AG10803 (cell line): ENCODE data around the gene EIF6.
A peak's percentile ranks its signal among the peaks of the same experiment; 100 is the strongest.

Experiments used
- DNase-seq: peaks from one replicate; pipeline ENCODE4 v3.0.0; 2010; ENCODE audit warnings: low read depth
- H3K4me3 ChIP-seq: 2 replicates; pipeline ENCODE4 v1.5.1; 2011; ENCODE audit warnings: mild to moderate bottlenecking, low read length, control low read depth
- CTCF ChIP-seq: conservative IDR thresholded peaks from 2 replicates; pipeline ENCODE4 v1.5.1; 2011; ENCODE audit warnings: mild to moderate bottlenecking, low read length, control low read depth, inconsistent platforms

EIF6 gene

DNA sequence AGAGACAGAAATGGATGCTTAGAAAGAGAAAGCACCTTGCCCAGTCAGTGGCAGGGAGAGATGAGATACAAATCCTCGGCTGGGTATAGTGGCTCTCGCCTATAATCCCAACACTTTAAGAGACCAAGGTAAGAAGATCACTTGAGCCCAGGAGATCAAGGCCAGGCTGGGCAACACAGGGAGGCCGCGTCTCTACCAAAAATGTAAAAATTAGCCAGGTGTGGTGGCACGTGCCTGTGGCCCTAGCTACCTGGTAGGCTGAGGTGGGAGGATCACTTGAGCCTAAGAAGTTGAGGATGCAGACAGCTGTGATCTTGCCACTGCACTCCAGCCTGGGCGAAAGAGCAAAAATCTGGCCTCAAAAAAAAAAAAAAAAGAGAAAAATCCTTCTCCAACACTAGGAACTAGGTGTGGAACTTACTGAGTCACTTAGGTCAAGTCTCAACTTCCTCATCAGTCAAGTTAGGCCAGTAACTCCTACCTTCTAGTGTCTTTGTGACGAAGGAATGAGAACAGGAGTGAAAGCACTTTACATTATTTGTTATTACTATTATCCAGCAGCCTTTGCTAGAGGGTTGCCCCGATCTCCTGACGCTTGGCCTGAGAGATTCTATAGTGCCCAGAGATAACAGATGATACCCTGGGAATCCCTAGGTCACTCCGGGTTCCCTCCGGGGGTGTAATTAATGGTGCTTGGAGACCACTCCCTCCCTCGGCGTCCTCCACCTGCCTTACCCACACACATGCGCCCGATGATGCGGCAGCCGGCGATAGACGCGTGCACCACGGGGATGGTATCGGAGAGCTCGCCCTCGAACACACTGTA lies 918 bp downstream of the EIF6 start:
- TF ChIP-seq CTCF = no peak
- peak overlapping the region; percentile 87 for H3K4me3 ChIP-seq
- DNase-seq = no peak

- no peak for TF ChIP-seq CTCF
Measured at GRCh38 chr20:35281506-35282101, 3.0 kb downstream of the EIF6 start.

DNA sequence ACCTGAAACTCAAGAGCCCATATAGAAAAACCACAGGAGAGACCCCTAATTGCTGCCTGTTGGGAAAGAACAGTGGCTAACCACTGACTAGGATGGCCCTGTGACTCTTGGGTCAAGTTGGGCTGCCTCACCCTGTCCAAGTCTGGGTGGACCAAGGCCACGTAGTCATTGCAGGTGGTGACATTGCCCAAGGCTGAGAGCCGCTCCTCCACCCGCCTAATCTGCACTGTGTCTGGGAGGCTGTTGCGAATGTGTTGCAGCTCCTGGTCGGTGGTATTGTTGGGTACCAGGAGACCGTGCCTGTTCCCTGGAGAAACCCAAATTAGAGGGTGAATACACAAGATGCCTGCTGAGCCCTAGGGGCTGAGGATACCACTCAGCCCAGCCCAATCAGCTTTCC lies 4.0 kb downstream of the EIF6 start:
- no peak for DNase-seq
- TF ChIP-seq CTCF = no peak
- no peak overlapping the region for H3K4me3 ChIP-seq

More at GRCh38 chr20:35281506-35282101, 3.0 kb downstream of the EIF6 start:
- H3K4me3 ChIP-seq = no peak overlapping the region
- DNase-seq = no peak

DNA sequence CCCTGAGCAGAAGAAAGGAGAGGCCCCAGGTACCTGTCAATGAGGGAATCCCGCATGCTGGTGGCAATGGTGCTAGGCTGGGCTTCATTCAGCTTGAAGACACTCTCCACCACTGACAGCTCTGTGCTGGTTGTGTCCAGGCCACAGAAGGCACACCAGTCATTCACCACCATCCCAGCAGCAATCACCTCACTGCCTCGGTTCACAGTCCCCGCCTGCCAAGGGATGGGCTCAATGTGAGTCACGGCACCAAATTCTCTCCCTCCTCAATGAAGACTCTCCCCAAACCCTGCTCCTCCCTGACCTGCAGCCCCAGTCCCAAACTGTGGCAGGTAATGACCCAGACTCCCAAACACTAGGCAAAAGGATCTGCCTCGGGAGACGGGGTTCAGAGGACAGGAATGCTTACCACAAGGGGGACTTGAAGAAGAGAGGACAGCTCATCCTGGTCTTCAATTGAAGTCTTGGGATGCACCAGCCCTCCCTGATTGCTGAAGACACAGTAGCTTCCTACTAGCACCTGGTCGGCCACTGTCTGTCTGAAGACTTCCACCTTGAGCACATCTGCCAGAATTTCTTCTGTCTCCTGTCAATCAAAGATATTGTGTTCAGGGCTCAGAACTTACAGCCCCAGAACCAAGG lies 4.9 kb downstream of the EIF6 start:
- DNase-seq = no peak

GRCh38 chr20:35279040-35279439 lies 5.5 kb downstream of the EIF6 start:
- no peak for DNase-seq
- no peak for TF ChIP-seq CTCF
- no peak overlapping the region for H3K4me3 ChIP-seq

More for the DNA sequence above, 4.9 kb downstream of the EIF6 start:
- H3K4me3 ChIP-seq = no peak overlapping the region
- no peak for TF ChIP-seq CTCF

DNA sequence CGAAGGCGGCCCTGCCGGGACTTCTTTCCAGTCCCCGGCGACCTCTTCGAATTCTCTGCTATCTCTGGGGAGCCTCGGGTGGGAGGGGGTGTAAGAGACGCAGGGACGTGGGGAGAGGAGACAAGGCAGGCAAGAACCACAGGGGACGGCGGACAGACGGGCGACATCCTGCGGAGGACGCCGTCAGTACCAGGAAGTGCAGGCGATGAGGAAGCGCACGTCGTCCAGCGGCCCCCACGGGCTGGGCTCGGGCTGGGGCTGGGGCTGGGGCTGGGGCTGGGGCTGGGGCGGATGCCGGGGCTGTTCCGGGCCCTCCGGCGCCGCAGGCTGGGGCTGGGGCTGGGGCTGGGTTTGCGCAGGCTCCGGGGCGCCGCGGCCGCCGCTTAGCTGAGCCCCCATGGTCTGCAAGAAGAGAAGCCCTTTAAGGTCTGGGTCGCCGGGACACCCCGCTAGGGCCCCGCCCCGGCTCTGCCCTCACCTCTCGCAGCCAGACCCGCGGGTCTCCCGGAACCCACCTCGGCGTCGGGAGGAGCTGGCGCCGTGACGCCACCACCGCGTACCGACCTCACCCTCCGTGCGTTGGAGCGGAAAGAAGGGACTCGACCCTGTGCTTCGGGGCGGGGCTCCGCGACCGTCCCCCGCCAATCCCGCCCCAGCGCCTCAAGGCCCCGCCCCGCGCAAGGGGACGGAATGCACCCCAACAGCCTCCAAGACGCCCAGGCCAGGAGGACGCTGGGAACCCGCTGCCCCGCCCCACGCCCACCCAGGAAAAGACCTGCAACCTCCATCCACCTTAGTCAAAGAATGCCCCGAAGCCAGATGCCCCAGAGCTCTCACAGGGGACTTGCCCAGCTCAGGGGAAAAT lies 6.8 kb downstream of the EIF6 start, which contains the start of gene MMP24OS:
MMP24OS (minus strand) TSS at position 592 of the 865 bp plus-strand sequence; CDS start at position 399, 193 bp downstream.
- peak; percentile 40 for TF ChIP-seq CTCF
- peak; percentile 82 for DNase-seq
- peak within 1 kb of the TSS; percentile 88 for H3K4me3 ChIP-seq
